ENCODE results near the gene C8G.

Gene C8G

DNA sequence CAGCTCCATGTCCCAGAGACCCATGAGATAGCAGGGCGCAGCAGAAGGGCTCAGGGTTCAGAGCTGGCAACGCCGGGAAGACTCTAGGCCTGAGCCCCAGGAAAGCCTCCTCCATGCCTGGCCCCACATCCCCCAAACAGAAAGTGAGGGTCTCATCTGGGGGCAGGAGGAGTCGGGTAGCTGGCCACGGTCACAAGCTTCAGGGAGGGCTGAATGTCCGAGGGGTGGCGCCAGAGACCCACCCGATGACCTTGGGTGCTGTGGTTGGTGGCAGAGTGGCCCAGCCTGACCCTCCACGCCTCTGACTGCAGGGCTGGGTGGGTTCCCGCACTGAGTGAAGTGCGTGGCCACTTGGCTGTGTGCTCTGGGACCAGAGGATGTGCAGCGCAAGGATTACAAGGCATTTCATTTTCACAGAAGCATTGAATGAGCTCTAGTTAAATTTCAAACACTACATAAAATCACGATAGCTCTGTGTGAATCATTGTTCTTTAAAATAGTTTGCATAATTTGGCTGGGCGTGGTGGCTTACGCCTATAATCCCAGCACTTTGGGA, 3.0 kb downstream of the C8G start:
- DNase-seq: no peak
- no peak overlapping the region for H3K4me3 ChIP-seq (ENCODE audit: insufficient read depth, low read depth, low read length, poor library complexity, severe bottlenecking)
- H3K4me1 ChIP-seq (ENCODE audit: control insufficient read depth, insufficient read depth, low read length, poor library complexity, severe bottlenecking): peaks cover 23% of the 10 kb centered on the region
- no peaks in the 10 kb centered on the region for H3K27me3 ChIP-seq (replicated peaks; ENCODE audit: control insufficient read depth, insufficient read depth, low read length, poor library complexity, severe bottlenecking)
- no peaks in the 10 kb centered on the region for H3K36me3 ChIP-seq (ENCODE audit: control insufficient read depth, insufficient read depth, low read length)
- H3K27ac ChIP-seq (ENCODE audit: insufficient read depth, low read length, poor library complexity, severe bottlenecking): no peak overlapping the region
- H3K9me3 ChIP-seq (ENCODE audit: control insufficient read depth, low read length): no peaks in the 10 kb centered on the region

DNA sequence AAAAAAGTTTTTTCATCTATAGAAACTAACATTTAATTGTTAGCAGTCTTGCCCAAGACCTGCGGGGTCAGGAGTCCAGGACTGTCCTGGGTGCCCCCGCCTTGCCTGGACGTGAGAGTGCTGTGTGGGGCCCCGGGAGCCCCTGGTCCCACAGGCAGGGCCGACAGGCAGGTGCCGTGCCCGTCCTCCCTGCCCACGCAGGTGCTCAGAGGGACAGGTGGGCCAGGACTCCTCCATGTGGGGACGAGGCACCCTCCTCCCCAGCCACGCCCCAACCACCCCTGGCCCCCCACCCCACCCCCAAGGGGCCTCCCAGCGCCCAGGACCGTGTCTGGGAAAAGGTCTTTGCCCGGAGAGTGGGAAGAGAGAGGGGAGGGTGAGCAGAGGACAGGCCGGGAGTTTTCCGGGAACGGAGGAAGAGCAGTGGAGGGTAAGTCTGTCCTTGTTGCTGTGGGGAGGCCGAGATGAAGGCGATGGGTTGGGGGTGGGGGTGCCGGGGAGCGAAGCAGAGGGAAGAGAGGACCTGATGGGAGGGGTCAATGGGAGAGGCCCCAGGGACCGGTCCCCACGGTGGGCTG, 4.3 kb downstream of the C8G start:
- no peaks in the 10 kb centered on the region for H3K27me3 ChIP-seq (replicated peaks; ENCODE audit: control insufficient read depth, insufficient read depth, low read length, poor library complexity, severe bottlenecking)
- H3K36me3 ChIP-seq (ENCODE audit: control insufficient read depth, insufficient read depth, low read length): no peaks in the 10 kb centered on the region
- H3K4me3 ChIP-seq (ENCODE audit: insufficient read depth, low read depth, low read length, poor library complexity, severe bottlenecking): peak overlapping the region; percentile 62
- H3K4me1 ChIP-seq (ENCODE audit: control insufficient read depth, insufficient read depth, low read length, poor library complexity, severe bottlenecking): peaks cover 17% of the 10 kb centered on the region
- DNase-seq: no peak
- peak overlapping the region; percentile 72 for H3K27ac ChIP-seq (ENCODE audit: insufficient read depth, low read length, poor library complexity, severe bottlenecking)
- no peaks in the 10 kb centered on the region for H3K9me3 ChIP-seq (ENCODE audit: control insufficient read depth, low read length)

DNA sequence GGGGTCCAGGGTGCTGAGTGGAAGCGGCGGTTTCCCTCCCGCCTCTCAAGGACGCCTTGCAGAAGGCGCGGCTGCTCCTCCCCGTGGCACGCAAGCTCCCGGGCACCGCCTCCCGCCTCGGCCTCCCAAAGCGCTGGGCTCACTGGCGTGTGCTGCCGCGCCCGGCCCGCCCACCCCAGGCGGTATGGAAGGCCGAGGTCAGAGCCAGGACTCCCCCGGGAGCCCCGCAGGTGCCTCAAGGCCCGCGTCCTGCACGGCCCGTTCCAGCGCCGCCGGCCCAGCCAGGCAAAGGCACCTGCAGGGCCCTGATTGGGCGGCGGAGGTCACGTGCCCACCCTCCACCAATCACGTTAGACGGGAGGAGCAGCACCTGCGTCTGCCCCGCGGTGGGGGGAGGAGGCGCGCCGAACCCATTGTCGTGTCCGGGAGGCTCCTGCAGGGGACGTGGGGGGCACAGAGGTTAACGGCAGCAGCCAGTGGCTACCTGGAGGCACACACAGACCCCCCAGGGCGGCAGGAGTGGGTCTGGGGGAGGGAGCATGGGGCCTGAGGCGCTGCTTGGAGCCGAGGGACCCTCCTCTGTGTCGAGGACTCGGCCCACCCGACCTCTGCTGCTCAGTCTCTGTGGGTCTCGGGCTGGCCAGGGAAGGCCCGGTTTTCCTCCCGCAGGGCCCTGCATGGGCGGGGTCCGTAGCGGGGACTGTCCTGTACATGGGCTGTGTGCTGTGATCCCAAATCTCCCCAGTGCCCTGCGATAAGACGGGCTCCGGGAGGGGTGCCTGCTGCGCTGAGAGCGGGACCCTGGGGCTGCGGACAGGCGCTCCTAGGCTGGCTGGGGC, 5.0 kb downstream of the C8G start:
- Histone ChIP-seq H3K27ac (ENCODE audit: insufficient read depth, low read length, poor library complexity, severe bottlenecking) (peak overlapping the region; percentile 72), H3K4me3 (ENCODE audit: insufficient read depth, low read depth, low read length, poor library complexity, severe bottlenecking) (peak overlapping the region; percentile 62), H3K27me3 (replicated peaks; ENCODE audit: control insufficient read depth, insufficient read depth, low read length, poor library complexity, severe bottlenecking) (no peaks in the 10 kb centered on the region), H3K9me3 (ENCODE audit: control insufficient read depth, low read length) (no peaks in the 10 kb centered on the region), H3K36me3 (ENCODE audit: control insufficient read depth, insufficient read depth, low read length) (no peaks in the 10 kb centered on the region), H3K4me1 (ENCODE audit: control insufficient read depth, insufficient read depth, low read length, poor library complexity, severe bottlenecking) (peaks cover 13% of the 10 kb centered on the region)
- DNase-seq: peak; percentile 89 to 97 (median 95)

DNA sequence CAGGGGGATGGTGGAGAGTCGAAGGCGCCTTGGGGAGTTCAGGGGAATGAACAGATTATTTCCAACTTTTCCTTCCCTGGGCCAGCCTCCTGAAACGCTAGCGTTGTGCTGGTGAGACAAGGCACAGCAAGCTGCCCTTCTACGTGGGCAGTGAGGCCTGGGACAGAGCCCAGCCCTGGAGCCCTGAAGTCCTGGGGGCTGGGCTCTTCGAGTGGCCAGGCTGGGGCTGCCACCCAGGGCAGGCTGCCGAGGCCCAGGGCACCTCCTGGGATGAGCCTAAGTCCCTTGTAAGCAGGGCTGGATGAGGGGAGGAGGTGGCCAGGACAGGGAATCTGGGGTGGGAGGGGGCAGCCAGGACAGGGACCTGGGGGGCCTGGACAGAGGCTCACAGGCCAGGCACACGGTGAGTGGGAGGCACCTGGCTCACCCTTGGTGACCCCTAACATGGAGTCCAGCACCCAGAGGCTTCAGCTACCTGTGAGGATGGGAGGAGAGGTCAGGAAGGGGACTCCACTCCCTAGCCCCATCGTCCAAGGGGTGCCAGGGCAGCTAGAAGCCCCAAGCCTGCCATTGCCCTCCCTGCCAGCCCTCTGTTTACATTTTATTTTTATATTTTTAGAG, 5.7 kb downstream of the C8G start:
- Histone ChIP-seq H3K27me3 (replicated peaks; ENCODE audit: control insufficient read depth, insufficient read depth, low read length, poor library complexity, severe bottlenecking) (no peaks in the 10 kb centered on the region), H3K27ac (ENCODE audit: insufficient read depth, low read length, poor library complexity, severe bottlenecking) (peak overlapping the region; percentile 72), H3K9me3 (ENCODE audit: control insufficient read depth, low read length) (no peaks in the 10 kb centered on the region), H3K36me3 (ENCODE audit: control insufficient read depth, insufficient read depth, low read length) (no peaks in the 10 kb centered on the region), H3K4me3 (ENCODE audit: insufficient read depth, low read depth, low read length, poor library complexity, severe bottlenecking) (peak overlapping the region; percentile 62), H3K4me1 (ENCODE audit: control insufficient read depth, insufficient read depth, low read length, poor library complexity, severe bottlenecking) (peaks cover 12% of the 10 kb centered on the region)
- DNase-seq: no peak

DNA sequence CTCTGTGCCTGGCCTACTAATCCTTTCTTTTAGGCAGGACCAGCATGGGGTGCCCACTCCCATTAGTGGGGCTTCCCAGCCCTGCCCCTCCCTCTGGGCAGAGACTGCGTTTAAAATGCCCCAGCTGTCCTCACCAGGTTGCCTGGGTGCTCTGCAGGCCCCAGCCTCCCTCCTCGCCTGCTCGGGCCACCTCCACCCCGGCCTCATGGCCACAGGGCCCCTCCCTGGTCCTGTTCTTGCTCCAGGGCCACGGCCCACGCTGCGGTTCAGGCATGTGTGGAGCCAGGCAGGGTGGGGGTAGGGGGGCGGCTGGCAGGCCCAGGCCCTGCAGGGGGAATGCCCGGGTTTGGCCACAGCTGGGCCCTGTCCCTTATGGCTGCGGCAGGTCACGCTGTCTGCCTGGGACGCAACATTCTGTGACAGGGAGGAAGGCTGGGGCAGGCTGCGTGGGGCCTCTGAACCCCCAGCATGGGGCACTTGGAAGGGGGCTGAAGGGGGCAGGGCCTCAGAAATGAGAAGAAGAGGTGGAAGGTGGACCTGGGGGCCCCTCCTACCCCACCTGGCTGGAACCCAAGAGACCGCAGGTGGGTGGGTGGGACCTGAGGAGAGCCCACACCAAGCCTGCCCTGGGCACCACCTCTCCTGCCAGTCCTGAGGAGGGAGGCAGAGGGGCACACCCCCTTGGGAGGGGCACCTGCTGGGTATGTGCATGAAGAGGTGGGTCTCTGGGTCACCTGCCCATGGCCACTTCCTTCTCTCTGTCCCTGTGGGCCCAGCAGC, 6.7 kb downstream of the C8G start, which contains the start of gene LCN12:
Gene LCN12 (plus strand): TSS at position 733 of the 780 bp plus-strand sequence. CDS start 55 bp downstream, outside the sequence.
- Histone ChIP-seq H3K4me3 (ENCODE audit: insufficient read depth, low read depth, low read length, poor library complexity, severe bottlenecking) (no peak within 1 kb of the TSS), H3K9me3 (ENCODE audit: control insufficient read depth, low read length) (no peaks in the 10 kb centered on the region), H3K36me3 (ENCODE audit: control insufficient read depth, insufficient read depth, low read length) (no peaks in the 10 kb centered on the region), H3K4me1 (ENCODE audit: control insufficient read depth, insufficient read depth, low read length, poor library complexity, severe bottlenecking) (peaks cover 12% of the 10 kb centered on the region), H3K27ac (ENCODE audit: insufficient read depth, low read length, poor library complexity, severe bottlenecking) (no peak within 1 kb of the TSS), H3K27me3 (replicated peaks; ENCODE audit: control insufficient read depth, insufficient read depth, low read length, poor library complexity, severe bottlenecking) (no peaks in the 10 kb centered on the region)
- no peak for DNase-seq

DNA sequence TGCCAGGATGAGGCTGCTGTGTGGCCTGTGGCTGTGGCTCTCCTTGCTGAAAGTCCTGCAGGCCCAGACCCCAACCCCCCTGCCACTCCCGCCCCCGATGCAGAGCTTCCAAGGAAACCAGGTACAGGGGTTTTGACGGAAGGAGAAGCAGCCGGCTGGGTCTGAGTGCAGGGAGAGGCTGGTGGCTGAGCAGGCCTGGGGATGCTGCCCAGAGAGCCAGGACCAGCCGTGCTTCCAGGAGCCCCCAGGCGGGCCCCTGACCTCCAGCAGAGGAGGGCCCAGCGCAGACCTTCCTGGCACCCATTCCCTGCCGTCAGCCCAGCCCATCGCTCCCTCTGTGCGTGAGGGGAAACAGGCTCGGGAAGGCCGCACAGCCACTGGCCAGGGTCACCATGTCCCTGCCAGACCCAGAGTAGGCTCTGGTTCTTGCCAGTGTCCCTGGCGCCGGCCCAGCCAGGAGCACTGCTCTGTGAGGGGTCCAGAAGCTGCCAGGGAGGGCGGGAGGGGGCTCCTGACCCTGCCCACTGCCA, 7.3 kb downstream of the C8G start:
- H3K9me3 ChIP-seq (ENCODE audit: control insufficient read depth, low read length): no peaks in the 10 kb centered on the region
- no peak for DNase-seq
- H3K36me3 ChIP-seq (ENCODE audit: control insufficient read depth, insufficient read depth, low read length): no peaks in the 10 kb centered on the region
- H3K27me3 ChIP-seq (replicated peaks; ENCODE audit: control insufficient read depth, insufficient read depth, low read length, poor library complexity, severe bottlenecking): no peaks in the 10 kb centered on the region
- no peak overlapping the region for H3K4me3 ChIP-seq (ENCODE audit: insufficient read depth, low read depth, low read length, poor library complexity, severe bottlenecking)
- H3K27ac ChIP-seq (ENCODE audit: insufficient read depth, low read length, poor library complexity, severe bottlenecking): no peak overlapping the region
- peaks cover 12% of the 10 kb centered on the region for H3K4me1 ChIP-seq (ENCODE audit: control insufficient read depth, insufficient read depth, low read length, poor library complexity, severe bottlenecking)

DNA sequence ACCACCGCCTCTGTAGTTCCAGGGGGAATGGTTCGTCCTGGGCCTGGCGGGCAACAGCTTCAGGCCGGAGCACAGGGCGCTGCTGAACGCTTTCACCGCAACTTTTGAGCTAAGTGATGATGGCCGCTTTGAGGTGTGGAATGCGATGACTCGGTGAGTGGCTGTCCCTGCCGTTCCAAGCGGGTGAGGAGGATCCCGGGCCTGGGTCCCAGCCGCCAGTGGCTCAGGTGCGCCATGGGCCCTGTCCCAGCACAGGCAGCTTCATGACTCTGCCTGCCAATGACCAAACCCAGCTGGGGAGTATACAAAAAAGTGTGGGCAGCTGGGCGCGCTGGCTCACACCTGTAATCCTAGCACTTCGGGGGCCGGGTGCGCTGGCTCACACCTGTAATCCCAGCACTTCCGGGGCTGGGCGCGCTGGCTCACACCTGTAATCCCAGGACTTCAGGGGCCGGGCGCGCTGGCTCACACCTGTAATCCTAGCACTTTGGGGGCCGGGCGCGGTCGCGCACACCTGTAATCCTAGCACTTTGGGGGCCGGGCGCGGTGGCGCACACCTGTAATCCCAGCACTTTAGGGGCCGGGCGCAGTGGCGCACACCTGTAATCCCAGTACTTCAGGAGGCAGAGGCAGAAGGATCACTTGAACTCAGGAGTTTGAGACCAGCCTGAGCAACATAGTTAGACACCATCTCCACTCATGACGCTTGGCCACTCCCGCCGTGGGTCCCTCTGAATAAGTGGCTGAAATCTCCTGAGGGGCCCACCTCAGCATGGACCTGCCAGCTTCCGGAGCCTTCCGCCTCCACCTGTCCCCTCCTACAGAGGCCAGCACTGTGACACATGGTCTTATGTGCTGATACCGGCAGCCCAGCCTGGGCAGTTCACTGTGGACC, 8.1 kb downstream of the C8G start:
- no peak for DNase-seq
- Histone ChIP-seq H3K36me3 (ENCODE audit: control insufficient read depth, insufficient read depth, low read length) (no peaks in the 10 kb centered on the region), H3K4me1 (ENCODE audit: control insufficient read depth, insufficient read depth, low read length, poor library complexity, severe bottlenecking) (peaks cover 12% of the 10 kb centered on the region), H3K9me3 (ENCODE audit: control insufficient read depth, low read length) (no peaks in the 10 kb centered on the region), H3K27ac (ENCODE audit: insufficient read depth, low read length, poor library complexity, severe bottlenecking) (no peak overlapping the region), H3K4me3 (ENCODE audit: insufficient read depth, low read depth, low read length, poor library complexity, severe bottlenecking) (no peak overlapping the region), H3K27me3 (replicated peaks; ENCODE audit: control insufficient read depth, insufficient read depth, low read length, poor library complexity, severe bottlenecking) (no peaks in the 10 kb centered on the region)

DNA sequence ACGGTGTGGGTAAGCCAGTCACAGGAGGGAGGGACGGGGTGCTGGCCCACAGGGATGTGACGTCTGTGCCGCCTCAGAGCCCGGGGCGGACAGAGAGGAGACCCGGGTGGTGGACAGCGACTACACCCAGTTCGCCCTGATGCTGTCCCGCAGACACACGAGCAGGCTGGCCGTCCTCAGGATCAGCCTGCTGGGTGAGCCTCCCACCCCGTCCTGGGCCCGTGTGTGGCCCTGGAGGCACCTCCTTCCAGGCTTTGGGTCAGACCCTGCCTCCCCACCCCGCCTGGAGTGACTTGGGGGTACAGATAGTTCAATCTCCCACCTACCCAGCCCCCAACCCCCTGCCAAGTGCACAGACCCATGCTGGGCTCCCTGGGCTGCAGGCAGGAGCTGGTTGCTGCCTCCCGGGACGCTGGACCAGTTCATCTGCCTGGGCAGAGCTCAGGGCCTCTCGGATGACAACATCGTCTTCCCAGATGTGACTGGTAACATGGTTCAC, 8.8 kb downstream of the C8G start:
- H3K4me1 ChIP-seq (ENCODE audit: control insufficient read depth, insufficient read depth, low read length, poor library complexity, severe bottlenecking): peaks cover 13% of the 10 kb centered on the region
- DNase-seq: no peak
- no peaks in the 10 kb centered on the region for H3K27me3 ChIP-seq (replicated peaks; ENCODE audit: control insufficient read depth, insufficient read depth, low read length, poor library complexity, severe bottlenecking)
- H3K9me3 ChIP-seq (ENCODE audit: control insufficient read depth, low read length): no peaks in the 10 kb centered on the region
- no peak overlapping the region for H3K4me3 ChIP-seq (ENCODE audit: insufficient read depth, low read depth, low read length, poor library complexity, severe bottlenecking)
- H3K27ac ChIP-seq (ENCODE audit: insufficient read depth, low read length, poor library complexity, severe bottlenecking): no peak overlapping the region
- H3K36me3 ChIP-seq (ENCODE audit: control insufficient read depth, insufficient read depth, low read length): no peaks in the 10 kb centered on the region

Data from effector memory CD4-positive, alpha-beta T cell (primary cell).